Measurements from ENCODE around the gene ASTN2. TPM values are rescaled to one million over a fixed set of nuclear protein-coding genes. Genes with fewer than 3 reads are reported as not detected.

The ASTN2 gene
- polyA plus RNA-seq, 2 of the 4 experiments (the other 2 are of a cell fraction), result 5.8 to 11.6 TPM

GRCh38 chr9:117340422-117340821 lies 74.4 kb downstream of the ASTN2 start:
- ATAC-seq, result no peak
- TF ChIP-seq MAZ (IDR thresholded peaks at IDR 0.05; ENCODE audit: borderline replicate concordance, low read depth, low read length) (no peak), ZFP36 (IDR thresholded peaks at IDR 0.05; ENCODE audit: borderline replicate concordance, partially characterized antibody) (no peak), RARB (CRISPR knock-in tag; IDR thresholded peaks at IDR 0.05) (no peak), RFX5 (IDR thresholded peaks at IDR 0.05) (no peak), FOXS1 (CRISPR knock-in tag; IDR thresholded peaks at IDR 0.05) (no peak), ELK1 (IDR thresholded peaks at IDR 0.05; ENCODE audit: low read depth, low read length) (no peak), GATA3 (IDR thresholded peaks at IDR 0.05; ENCODE audit: borderline replicate concordance) (no peak), FOSL2 (IDR thresholded peaks at IDR 0.05) (no peak), FOSL2 (CRISPR knock-in tag; IDR thresholded peaks at IDR 0.05) (no peak), EP300 (IDR thresholded peaks at IDR 0.05) (no peak), BCL3 (IDR thresholded peaks at IDR 0.05) (no peak), ZSCAN20 (CRISPR knock-in tag; IDR thresholded peaks at IDR 0.05) (no peak), ATOH8 (CRISPR knock-in tag; IDR thresholded peaks at IDR 0.05; ENCODE audit: low read depth) (no peak), CHD4 (IDR thresholded peaks at IDR 0.05; ENCODE audit: borderline replicate concordance) (no peak), CBX2 (IDR thresholded peaks at IDR 0.05; ENCODE audit: borderline replicate concordance, low read depth) (no peak), E2F6 (IDR thresholded peaks at IDR 0.05; ENCODE audit: borderline replicate concordance, low read depth) (no peak), BHLHE40 (IDR thresholded peaks at IDR 0.05; ENCODE audit: low read depth, low read length) (no peak)
- Histone ChIP-seq H3K4me3 (no peak overlapping the region), H3K27ac (no peak overlapping the region), H3K4me1 (no peaks in the 10 kb centered on the region), H3K4me2 (no peak overlapping the region), H3K9me3 (no peaks in the 10 kb centered on the region)
- ChIA-PET CTCF (interaction anchor here (0.6 kb wide), 1 partner anchor 104 kb away, joined by 3 read pairs; no protein-coding TSS in a partner anchor), POLR2A (no interaction called here)
- no peak for FAIRE-seq
- no peak for DNase-seq (ENCODE audit: low read depth in 1 of 2, low spot score in 1 of 2)
- WGBS (ENCODE audit: missing lambda C conversion rate), result 0% methylated on average over 4 of the region's 4 CpGs

- TF ChIP-seq ZNF302 (CRISPR knock-in tag; IDR thresholded peaks at IDR 0.05) (no peak), HES2 (IDR thresholded peaks at IDR 0.05) (no peak), KDM5A (IDR thresholded peaks at IDR 0.05) (no peak), ESRRA (IDR thresholded peaks at IDR 0.05; ENCODE audit: borderline replicate concordance, low read length) (no peak), PHF8 (IDR thresholded peaks at IDR 0.05; ENCODE audit: borderline replicate concordance, low read depth) (no peak), GATA3 (IDR thresholded peaks at IDR 0.05; ENCODE audit: borderline replicate concordance) (no peak), E2F6 (IDR thresholded peaks at IDR 0.05; ENCODE audit: borderline replicate concordance, low read depth) (no peak), POLR2A (IDR thresholded peaks at IDR 0.05; ENCODE audit: low read length) (no peak), BCL3 (IDR thresholded peaks at IDR 0.05) (no peak)
- Histone ChIP-seq H3K27ac (no peak overlapping the region), H3K4me1 (no peaks in the 10 kb centered on the region), H3K9me3 (no peaks in the 10 kb centered on the region), H3K4me3 (no peak overlapping the region), H3K4me2 (no peak overlapping the region)
- ChIA-PET POLR2A (no interaction called here), CTCF (interaction anchor here (0.6 kb wide), 1 partner anchor 9 kb away, joined by 3 read pairs; no protein-coding TSS in a partner anchor)
- no peak for FAIRE-seq
- 0% methylated on average over 2 of the region's 2 CpGs for WGBS (ENCODE audit: missing lambda C conversion rate)
- no peak for ATAC-seq
- DNase-seq (ENCODE audit: low read depth in 1 of 2, low spot score in 1 of 2), result no peak
Measured at GRCh38 chr9:117335837-117336433, 78.9 kb downstream of the ASTN2 start.
